Colonic mucosa (tissue), 4 donors: ENCODE results near the gene PDXP. TPM values are rescaled to one million over a fixed set of nuclear protein-coding genes. Genes with fewer than 3 reads are reported as not detected.

Experiments used
- DNase-seq: peaks from one replicate; pipeline ENCODE4 v3.0.0-alpha.2; 2020
- H3K27ac ChIP-seq: fragments of 200-600 bp; one replicate; pipeline ENCODE4 v1.8.0; 2021
- H3K27me3 ChIP-seq: fragments of 200-600 bp; one replicate; pipeline ENCODE4 v1.8.0; 2021
- H3K36me3 ChIP-seq: fragments of 200-600 bp; one replicate; pipeline ENCODE4 v1.8.0; 2021
- H3K4me1 ChIP-seq: fragments of 200-600 bp; one replicate; pipeline ENCODE4 v1.8.0; 2021; ENCODE audit warnings: mild to moderate bottlenecking
- H3K4me3 ChIP-seq: fragments of 200-600 bp; one replicate; pipeline ENCODE4 v1.8.0; 2021
- H3K9ac ChIP-seq, 2 donors: one replicate each; pipeline ENCODE4 v1.7.0; 2013; ENCODE audit warnings: control low read depth in 2 of 2, low read depth in 2 of 2, low read length in 2 of 2
- H3K9me3 ChIP-seq: fragments of 200-600 bp; one replicate; pipeline ENCODE4 v1.8.0; 2021
- intact Hi-C: fragments of 100-400 bp; cut with DNase I; formaldehyde crosslinking; loops from one replicate; pipeline ENCODE4 v1.14.1; 2022
- total RNA-seq, 2 donors: library from RNA; stranded (reverse); fragmentation: NEBNext Ultra II Directional in 1 of 2; extraction: Animal tissue kit (Norgen Biotek cat#: 25700) in 1 of 2; gene quantifications; one replicate each; pipeline ENCODE4 v1.2.1, GENCODE V29; 2021
- TF ChIP-seq, protein P1 (sequence below): fragments of 200-600 bp; IDR thresholded peaks from one replicate; pipeline ENCODE4 v1.8.0; 2022; ENCODE audit warnings: antibody characterized with exemption, mild to moderate bottlenecking
- donor health status: healthy.
- donor health status: DM: no; HTN: no; CAD: no.
- donor health status: DM: no; HTN: no; CAD: no.

Gene PDXP
- total RNA-seq, 2 donors from 2014 or later, result 24.5 to 34.0 TPM

DNA sequence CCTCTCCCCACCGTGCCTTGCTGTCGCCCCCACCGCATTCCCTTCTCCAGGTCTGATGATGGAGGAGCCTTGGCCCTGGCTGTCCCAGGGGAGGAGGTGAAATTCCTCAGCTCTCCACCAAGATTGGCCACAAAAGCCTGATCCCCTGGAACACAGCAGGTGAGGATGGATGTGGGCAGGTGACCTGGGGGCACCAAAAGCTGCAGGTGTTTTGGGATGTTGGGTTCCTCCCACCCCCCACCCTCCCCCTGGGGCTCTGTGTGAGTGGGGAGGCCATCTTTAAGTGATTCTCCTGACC lies 39.0 kb downstream of the PDXP start:
- TF ChIP-seq, protein P1, sequence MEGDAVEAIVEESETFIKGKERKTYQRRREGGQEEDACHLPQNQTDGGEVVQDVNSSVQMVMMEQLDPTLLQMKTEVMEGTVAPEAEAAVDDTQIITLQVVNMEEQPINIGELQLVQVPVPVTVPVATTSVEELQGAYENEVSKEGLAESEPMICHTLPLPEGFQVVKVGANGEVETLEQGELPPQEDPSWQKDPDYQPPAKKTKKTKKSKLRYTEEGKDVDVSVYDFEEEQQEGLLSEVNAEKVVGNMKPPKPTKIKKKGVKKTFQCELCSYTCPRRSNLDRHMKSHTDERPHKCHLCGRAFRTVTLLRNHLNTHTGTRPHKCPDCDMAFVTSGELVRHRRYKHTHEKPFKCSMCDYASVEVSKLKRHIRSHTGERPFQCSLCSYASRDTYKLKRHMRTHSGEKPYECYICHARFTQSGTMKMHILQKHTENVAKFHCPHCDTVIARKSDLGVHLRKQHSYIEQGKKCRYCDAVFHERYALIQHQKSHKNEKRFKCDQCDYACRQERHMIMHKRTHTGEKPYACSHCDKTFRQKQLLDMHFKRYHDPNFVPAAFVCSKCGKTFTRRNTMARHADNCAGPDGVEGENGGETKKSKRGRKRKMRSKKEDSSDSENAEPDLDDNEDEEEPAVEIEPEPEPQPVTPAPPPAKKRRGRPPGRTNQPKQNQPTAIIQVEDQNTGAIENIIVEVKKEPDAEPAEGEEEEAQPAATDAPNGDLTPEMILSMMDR, result no peak
- intact Hi-C loops, result no loop called here
- Histone ChIP-seq H3K4me1 (no peaks in the 10 kb centered on the region), H3K9me3 (no peaks in the 10 kb centered on the region), H3K27ac (no peak overlapping the region), H3K9ac (no peak overlapping the region), H3K27me3 (no peaks in the 10 kb centered on the region), H3K4me3 (no peak overlapping the region), H3K36me3 (peaks cover 13% of the 10 kb centered on the region)
- no peak for DNase-seq

DNA sequence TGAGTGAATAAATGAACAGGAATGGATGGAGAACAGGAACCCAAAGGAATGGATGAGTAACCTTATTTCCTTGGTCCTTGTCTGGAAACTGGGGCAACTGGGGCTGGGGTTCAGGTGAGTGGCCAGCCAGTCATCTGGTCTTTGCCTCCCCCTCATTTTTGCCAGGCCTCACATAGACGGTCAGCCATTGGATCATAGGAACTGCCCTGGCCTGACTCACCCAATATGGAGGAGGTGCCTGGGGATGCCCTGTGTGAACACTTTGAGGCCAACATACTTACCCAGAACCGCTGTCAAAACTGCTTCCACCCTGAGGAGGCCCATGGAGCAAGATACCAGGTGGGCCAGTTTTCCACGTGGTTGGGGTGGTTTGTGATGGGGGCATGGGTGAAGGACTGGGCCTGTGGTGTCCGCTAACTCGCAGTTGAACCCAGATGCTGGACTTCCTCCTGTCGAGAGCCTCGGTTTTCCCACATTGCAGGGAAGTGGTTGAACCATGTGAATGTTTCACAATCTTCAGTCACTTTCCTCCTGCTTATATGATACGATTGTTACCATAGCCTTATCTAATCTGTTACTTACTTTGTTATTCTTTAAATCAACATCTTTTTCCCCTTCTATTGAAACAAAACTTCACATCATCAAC lies 42.7 kb downstream of the PDXP start:
- no peaks in the 10 kb centered on the region for H3K36me3 ChIP-seq
- no peak overlapping the region for H3K9ac ChIP-seq
- intact Hi-C loops, result no loop called here
- TF ChIP-seq, protein P1, result no peak
- H3K4me3 ChIP-seq, result no peak overlapping the region
- H3K27me3 ChIP-seq, result no peaks in the 10 kb centered on the region
- no peaks in the 10 kb centered on the region for H3K4me1 ChIP-seq
- no peak overlapping the region for H3K27ac ChIP-seq
- no peak for DNase-seq
- no peaks in the 10 kb centered on the region for H3K9me3 ChIP-seq

DNA sequence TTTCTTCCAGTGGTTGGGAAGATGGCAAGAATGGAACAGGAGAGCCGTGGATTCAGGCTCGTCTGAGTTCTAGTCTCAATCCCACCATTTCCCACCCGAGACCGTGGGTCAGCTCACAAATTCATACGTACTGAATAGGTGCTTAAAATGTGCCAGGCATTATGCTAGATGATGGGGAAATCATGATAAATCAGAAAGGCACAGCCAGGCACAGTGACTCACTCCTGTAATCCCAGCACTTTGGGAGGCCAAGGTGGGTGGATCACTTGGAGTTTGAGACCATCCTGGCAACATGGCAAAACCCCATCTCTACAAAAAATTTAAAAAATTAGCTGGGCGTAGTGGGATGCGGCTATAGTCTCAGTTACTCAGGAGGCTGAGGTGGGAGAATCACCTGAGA lies 45.4 kb downstream of the PDXP start:
- H3K36me3 ChIP-seq, result no peaks in the 10 kb centered on the region
- TF ChIP-seq, protein P1, result no peak
- H3K4me3 ChIP-seq, result no peak overlapping the region
- H3K4me1 ChIP-seq, result no peaks in the 10 kb centered on the region
- no peak overlapping the region for H3K9ac ChIP-seq
- no peak overlapping the region for H3K27ac ChIP-seq
- no peak for DNase-seq
- H3K9me3 ChIP-seq, result no peaks in the 10 kb centered on the region
- intact Hi-C loops, result no loop called here
- no peaks in the 10 kb centered on the region for H3K27me3 ChIP-seq

DNA sequence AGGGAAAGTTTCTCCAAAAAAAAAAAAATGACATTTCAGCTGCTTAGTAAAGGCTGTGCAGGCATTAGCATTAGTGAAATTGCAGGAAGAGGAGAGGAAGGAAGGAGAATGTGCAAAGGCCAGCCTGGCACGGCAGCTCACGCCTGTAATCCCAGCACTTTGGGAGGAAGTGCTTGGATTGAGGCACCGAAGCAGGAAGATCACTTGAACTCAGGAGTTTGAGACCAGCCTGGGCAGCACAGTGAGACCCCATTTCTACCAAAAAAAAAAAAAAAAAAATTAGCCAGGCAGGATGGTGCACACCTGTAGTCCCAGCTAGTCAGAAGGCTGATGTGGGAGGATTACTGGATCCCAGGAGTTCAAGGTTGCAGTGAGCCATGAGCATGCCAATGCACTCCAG lies 46.1 kb downstream of the PDXP start:
- no peak for DNase-seq
- TF ChIP-seq, protein P1, result no peak
- H3K4me1 ChIP-seq, result no peaks in the 10 kb centered on the region
- no peak overlapping the region for H3K4me3 ChIP-seq
- no peak overlapping the region for H3K9ac ChIP-seq
- H3K27ac ChIP-seq, result no peak overlapping the region
- H3K27me3 ChIP-seq, result no peaks in the 10 kb centered on the region
- H3K9me3 ChIP-seq, result no peaks in the 10 kb centered on the region
- intact Hi-C loops, result no loop called here
- no peaks in the 10 kb centered on the region for H3K36me3 ChIP-seq

DNA sequence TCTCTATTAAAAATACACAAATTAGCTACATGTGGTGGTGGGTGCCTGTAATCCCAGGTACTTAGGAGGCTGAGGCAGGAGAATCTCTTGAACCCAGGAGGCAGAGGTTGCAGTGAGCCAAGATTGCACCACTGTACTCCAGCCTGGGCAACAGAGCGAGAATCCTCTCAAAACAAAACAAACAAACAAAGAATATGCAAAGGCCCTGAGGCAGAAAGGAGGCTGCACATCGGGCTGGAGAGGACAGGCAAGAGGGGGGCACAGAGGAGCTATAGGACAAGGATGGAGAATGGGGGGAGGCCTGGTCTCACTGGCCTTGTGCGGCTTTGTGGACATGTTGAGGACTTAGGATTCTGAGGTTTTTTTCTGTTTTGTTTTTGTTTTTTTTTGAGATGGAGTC lies 46.7 kb downstream of the PDXP start:
- Histone ChIP-seq H3K36me3 (no peaks in the 10 kb centered on the region), H3K27me3 (no peaks in the 10 kb centered on the region), H3K9me3 (no peaks in the 10 kb centered on the region), H3K4me3 (no peak overlapping the region), H3K27ac (no peak overlapping the region), H3K9ac (no peak overlapping the region), H3K4me1 (no peaks in the 10 kb centered on the region)
- no peak for DNase-seq
- intact Hi-C loops, result no loop called here
- TF ChIP-seq, protein P1, result no peak
